SU-DHL-6 (cell line): ENCODE data around the gene CACTIN.

Experiments
- EZH2phosphoT487 ChIP-seq: fragments of 200-600 bp; sonication (generic), shearing (Covaris generic); conservative IDR thresholded peaks from 2 replicates; pipeline ENCODE4 v1.6.1; 2018; ENCODE audit warnings: mild to moderate bottlenecking, antibody characterized with exemption, low read length, moderate library complexity, mixed read lengths
- TF ChIP-seq, protein P1 (sequence below): fragments of 200-600 bp; sonication (generic); IDR thresholded peaks from one replicate; pipeline ENCODE4 v1.5.1; 2017; ENCODE audit warnings: antibody characterized with exemption, mild to moderate bottlenecking, low read length, moderate library complexity; ENCODE audit not compliant: insufficient read depth, poor library complexity, severe bottlenecking

DNA sequence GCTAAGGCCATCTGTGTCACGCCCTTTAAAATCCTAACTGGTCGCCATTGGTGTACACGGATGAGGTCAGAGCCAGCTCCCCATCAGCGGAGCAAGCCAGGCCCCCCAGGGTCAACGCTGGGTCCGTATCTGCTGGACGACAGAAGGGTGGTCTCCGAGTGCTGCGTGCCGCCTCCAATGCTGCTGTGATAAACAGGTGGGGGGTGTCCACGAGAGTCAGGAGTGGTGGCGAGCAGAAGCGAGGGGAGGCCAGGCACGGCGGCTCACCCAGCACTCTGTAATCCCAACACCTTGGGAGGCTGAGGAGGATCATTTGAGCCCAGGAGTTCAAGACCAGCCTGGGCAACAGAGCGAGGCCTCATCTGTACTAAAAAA, 30.8 kb upstream of the CACTIN start:
- TF ChIP-seq, protein P1, sequence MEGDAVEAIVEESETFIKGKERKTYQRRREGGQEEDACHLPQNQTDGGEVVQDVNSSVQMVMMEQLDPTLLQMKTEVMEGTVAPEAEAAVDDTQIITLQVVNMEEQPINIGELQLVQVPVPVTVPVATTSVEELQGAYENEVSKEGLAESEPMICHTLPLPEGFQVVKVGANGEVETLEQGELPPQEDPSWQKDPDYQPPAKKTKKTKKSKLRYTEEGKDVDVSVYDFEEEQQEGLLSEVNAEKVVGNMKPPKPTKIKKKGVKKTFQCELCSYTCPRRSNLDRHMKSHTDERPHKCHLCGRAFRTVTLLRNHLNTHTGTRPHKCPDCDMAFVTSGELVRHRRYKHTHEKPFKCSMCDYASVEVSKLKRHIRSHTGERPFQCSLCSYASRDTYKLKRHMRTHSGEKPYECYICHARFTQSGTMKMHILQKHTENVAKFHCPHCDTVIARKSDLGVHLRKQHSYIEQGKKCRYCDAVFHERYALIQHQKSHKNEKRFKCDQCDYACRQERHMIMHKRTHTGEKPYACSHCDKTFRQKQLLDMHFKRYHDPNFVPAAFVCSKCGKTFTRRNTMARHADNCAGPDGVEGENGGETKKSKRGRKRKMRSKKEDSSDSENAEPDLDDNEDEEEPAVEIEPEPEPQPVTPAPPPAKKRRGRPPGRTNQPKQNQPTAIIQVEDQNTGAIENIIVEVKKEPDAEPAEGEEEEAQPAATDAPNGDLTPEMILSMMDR, result no peak
- TF ChIP-seq EZH2phosphoT487, result no peak
